Measurements from ENCODE around the gene FAM174A.

DNA sequence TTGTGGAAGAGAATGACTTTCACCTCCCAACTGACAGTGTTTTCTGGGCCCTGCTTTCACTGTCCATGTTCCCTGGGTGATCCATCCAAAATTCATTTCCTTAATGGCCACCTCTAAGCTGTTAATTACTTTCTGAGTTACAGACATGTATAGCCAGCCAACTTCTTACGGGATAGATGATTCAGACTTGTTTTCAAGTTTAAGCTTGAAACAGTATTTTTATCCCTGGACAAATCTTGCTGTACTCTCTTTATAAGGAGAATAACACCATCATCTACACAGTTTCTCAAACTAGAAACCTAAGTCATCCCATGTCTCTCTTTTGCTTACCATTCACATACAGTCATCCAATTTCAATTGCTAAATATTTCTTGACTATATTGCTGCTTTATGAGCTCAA lies 6.9 kb downstream of the FAM174A start:
- TF ChIP-seq TAF1 (IDR thresholded peaks at IDR 0.05; ENCODE audit: borderline replicate concordance, insufficient read depth, low read length): no peak
- TF ChIP-seq POLR2AphosphoS5 (IDR thresholded peaks at IDR 0.05; ENCODE audit: low read depth, low read length): no peak
